Left ventricle myocardium inferior (tissue), 1 donor: ENCODE measurements around the gene DYNLT5. TPM values are rescaled to one million over a fixed set of nuclear protein-coding genes. Genes with fewer than 3 reads are reported as not detected.

Experiments used
- DNase-seq: peaks from one replicate; pipeline ENCODE4 v3.0.0-alpha.2; 2020
- H3K27ac ChIP-seq: fragments of 200-600 bp; replicated peaks from 2 replicates; pipeline ENCODE4 v1.8.0; 2021
- H3K27me3 ChIP-seq: fragments of 200-600 bp; 2 replicates; pipeline ENCODE4 v1.8.0; 2021; ENCODE audit warnings: low read depth
- H3K36me3 ChIP-seq: fragments of 200-600 bp; 2 replicates; pipeline ENCODE4 v1.8.0; 2021
- H3K4me1 ChIP-seq: fragments of 200-600 bp; 2 replicates; pipeline ENCODE4 v1.8.0; 2021
- H3K4me3 ChIP-seq: fragments of 200-600 bp; 2 replicates; pipeline ENCODE4 v1.8.0; 2021; ENCODE audit warnings: mild to moderate bottlenecking, moderate library complexity
- H3K9me3 ChIP-seq: fragments of 200-600 bp; replicated peaks from 2 replicates; pipeline ENCODE4 v1.8.0; 2021
- intact Hi-C: fragments of 100-400 bp; cut with micrococcal nuclease; formaldehyde crosslinking; loops from one replicate; pipeline ENCODE4 v1.11.0; 2022
- total RNA-seq: library from RNA; stranded (reverse); fragmentation: NEBNext Ultra II Directional; extraction: Animal tissue kit (Norgen Biotek cat#: 25700); gene quantifications from one replicate; pipeline ENCODE4 v1.2.1, GENCODE V29; 2021
- TF ChIP-seq, protein P1 (sequence below): fragments of 200-600 bp; IDR thresholded peaks from 2 replicates; pipeline ENCODE4 v1.8.0; 2021; ENCODE audit warnings: antibody characterized with exemption, mild to moderate bottlenecking, borderline replicate concordance
- donor health status: DM: no; HTN: yes; CAD: no; lungs with severe emphysema.

The DYNLT5 gene
- total RNA-seq, 1 donor from 2014 or later = 3.1 TPM

DNA sequence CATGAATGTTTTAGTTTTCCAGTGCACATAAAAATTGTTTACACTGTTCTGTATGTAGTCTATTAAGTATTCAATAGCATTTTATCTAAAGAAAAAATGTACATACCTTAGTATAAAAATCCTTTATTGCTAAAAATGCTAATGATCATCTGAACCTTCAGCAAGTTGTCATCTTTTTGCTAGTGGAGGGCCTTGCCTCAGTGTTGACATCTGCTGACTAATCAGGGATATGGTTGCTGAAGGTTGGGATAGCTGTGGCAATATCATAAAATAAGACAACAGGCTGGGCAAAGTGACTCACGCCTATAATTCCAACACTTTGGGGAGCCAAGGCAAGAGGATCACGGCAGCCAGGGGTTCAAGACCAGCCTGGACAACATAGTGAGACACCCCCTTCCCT lies 9.0 kb downstream of the DYNLT5 start:
- no peaks in the 10 kb centered on the region for H3K36me3 ChIP-seq
- no peaks in the 10 kb centered on the region for H3K27me3 ChIP-seq
- H3K4me1 ChIP-seq = peaks cover 18% of the 10 kb centered on the region
- no peak overlapping the region for H3K4me3 ChIP-seq
- intact Hi-C loops = loop anchor here (10.0 kb wide), 1 partner anchor 384 kb away; no protein-coding TSS in a partner anchor
- DNase-seq = no peak
- TF ChIP-seq, protein P1, sequence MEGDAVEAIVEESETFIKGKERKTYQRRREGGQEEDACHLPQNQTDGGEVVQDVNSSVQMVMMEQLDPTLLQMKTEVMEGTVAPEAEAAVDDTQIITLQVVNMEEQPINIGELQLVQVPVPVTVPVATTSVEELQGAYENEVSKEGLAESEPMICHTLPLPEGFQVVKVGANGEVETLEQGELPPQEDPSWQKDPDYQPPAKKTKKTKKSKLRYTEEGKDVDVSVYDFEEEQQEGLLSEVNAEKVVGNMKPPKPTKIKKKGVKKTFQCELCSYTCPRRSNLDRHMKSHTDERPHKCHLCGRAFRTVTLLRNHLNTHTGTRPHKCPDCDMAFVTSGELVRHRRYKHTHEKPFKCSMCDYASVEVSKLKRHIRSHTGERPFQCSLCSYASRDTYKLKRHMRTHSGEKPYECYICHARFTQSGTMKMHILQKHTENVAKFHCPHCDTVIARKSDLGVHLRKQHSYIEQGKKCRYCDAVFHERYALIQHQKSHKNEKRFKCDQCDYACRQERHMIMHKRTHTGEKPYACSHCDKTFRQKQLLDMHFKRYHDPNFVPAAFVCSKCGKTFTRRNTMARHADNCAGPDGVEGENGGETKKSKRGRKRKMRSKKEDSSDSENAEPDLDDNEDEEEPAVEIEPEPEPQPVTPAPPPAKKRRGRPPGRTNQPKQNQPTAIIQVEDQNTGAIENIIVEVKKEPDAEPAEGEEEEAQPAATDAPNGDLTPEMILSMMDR = no peak
- peaks cover 7% of the 10 kb centered on the region for H3K9me3 ChIP-seq
- H3K27ac ChIP-seq = no peak overlapping the region

DNA sequence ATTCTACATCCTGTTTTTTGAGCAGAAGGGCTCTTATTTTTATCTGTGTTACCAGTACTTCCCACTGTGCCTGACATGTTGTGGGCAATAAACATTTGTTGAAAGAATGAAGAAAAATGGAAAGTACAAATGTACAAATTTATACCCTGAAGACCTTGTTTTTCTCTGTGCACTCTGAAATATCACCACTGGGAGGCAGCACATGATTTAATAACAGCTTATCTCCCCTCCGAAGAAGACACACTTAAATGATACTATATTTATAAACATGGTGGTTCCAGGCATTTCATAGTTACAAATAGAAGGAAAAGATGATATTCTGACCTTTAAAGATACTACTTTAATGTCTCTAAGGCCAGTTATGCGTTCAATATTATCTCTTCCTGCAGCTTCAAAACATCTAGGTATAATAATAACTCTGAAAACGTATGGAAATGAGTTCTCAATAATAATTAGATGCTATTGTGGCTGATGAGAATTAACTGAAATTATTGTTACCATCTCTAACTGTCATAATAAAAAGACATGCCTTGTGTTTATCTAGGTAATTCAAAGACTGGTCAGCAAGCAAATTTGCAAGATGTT lies 12.8 kb downstream of the DYNLT5 start:
- DNase-seq = no peak
- Histone ChIP-seq H3K9me3 (peaks cover 7% of the 10 kb centered on the region), H3K27me3 (no peaks in the 10 kb centered on the region), H3K36me3 (no peaks in the 10 kb centered on the region), H3K27ac (no peak overlapping the region), H3K4me3 (no peak overlapping the region), H3K4me1 (no peaks in the 10 kb centered on the region)
- TF ChIP-seq, protein P1 = peak; percentile 83
- intact Hi-C loops = loop anchor here (10.0 kb wide), 1 partner anchor 380 kb away; no protein-coding TSS in a partner anchor

DNA sequence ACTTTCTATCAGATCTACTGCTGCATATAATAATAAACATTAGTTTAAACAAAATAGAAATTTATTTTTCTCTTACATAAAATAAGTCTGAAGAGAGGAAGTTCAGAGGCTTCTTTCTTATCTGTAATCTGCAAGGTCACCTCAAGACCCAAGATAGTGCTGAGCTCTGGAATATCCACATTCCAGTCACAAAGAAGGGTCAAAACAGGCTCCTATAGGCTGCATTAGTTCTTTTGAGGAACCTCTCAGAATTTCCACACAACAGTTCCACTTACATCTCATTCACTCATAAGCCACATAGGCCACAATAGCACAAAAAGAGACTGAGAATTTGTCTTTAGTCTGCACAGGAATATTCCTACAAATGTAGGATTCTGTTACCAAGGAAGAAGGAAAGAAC lies 15.4 kb downstream of the DYNLT5 start:
- H3K36me3 ChIP-seq = peaks cover under 1% of the 10 kb centered on the region
- peaks cover 7% of the 10 kb centered on the region for H3K9me3 ChIP-seq
- H3K4me3 ChIP-seq = no peak overlapping the region
- TF ChIP-seq, protein P1 = no peak
- no peaks in the 10 kb centered on the region for H3K27me3 ChIP-seq
- H3K4me1 ChIP-seq = no peaks in the 10 kb centered on the region
- intact Hi-C loops = loop anchor here (10.0 kb wide), 1 partner anchor 377 kb away; no protein-coding TSS in a partner anchor
- H3K27ac ChIP-seq = no peak overlapping the region
- no peak for DNase-seq

DNA sequence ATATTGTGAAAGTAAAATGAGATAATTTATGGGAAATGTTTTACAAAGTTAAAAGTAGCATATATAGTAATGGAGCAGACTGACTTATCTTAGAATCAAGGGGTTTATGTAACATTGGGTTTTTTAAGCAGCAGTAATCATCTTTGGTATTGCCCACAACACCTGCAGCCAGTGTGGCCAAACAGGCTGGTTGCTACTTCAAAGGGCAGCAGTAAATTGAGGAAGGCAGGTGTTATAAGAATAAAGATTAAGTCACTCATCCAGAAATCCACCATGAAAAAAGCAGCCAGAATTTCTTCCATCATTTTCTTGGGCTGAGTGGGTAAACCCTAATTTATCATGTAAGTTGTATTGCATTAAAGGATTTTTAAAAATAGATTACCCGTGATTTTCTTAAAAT lies 16.7 kb downstream of the DYNLT5 start:
- no peak for DNase-seq
- Histone ChIP-seq H3K4me3 (no peak overlapping the region), H3K27me3 (no peaks in the 10 kb centered on the region), H3K9me3 (no peaks in the 10 kb centered on the region), H3K36me3 (peaks cover 6% of the 10 kb centered on the region), H3K4me1 (no peaks in the 10 kb centered on the region), H3K27ac (no peak overlapping the region)
- intact Hi-C loops = loop anchor here (10.0 kb wide), 1 partner anchor 376 kb away; no protein-coding TSS in a partner anchor
- TF ChIP-seq, protein P1 = no peak

GRCh38 chr1:66769512-66770229 lies 17.4 kb downstream of the DYNLT5 start:
- no peak for DNase-seq
- H3K27ac ChIP-seq = no peak overlapping the region
- no peak overlapping the region for H3K4me3 ChIP-seq
- H3K27me3 ChIP-seq = no peaks in the 10 kb centered on the region
- peaks cover 6% of the 10 kb centered on the region for H3K36me3 ChIP-seq
- H3K9me3 ChIP-seq = no peaks in the 10 kb centered on the region
- intact Hi-C loops = loop anchor here (10.0 kb wide), 1 partner anchor 375 kb away; no protein-coding TSS in a partner anchor
- TF ChIP-seq, protein P1 = no peak
- H3K4me1 ChIP-seq = no peaks in the 10 kb centered on the region
